GM21576 (cell line): Measurements from ENCODE around the gene SMARCA4.
A peak's percentile ranks its signal among the peaks of the same experiment; 100 is the strongest.

Experiments
- ATAC-seq: cut with Tn5 transposase; IDR thresholded peaks from one replicate; pipeline ENCODE4 v1.9.1; 2021; ENCODE audit warnings: mild to moderate bottlenecking, moderate library complexity; ENCODE audit not compliant: unreplicated experiment

The SMARCA4 gene

DNA sequence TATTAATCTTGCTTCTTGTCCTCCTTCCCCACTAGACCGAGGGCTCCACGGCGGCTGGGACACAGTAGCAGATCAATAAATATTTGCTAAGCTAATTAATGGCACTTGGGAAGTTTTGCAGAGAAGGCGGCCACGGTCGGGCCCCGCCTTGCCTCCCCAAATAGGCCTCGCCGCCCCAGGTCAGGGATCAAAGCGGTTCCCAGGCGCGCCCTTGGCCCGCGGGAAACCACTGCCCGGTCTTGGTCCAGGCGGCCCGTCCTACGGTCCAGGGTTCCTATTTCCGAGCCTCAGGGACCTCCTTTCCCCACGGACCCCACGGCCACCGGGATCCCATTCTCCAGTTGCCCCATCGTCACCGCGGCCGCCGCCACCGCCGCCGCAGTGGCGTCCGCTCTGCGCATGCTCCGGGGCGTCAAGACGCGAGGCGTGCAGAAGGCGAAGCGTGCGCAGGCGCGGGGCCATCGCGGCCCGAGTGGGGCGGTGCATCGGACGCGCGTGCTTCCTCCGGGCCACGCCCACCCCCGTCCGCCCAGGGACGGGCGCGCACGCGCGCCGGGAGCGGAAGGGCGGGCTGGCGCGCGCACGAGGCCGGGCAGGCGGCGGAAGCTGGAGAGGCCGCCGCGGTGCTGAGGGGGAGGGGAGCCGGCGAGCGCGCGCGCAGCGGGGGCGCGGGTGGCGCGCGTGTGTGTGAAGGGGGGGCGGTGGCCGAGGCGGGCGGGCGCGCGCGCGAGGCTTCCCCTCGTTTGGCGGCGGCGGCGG, at the start of gene SMARCA4:
SMARCA4 (plus strand) TSS at position 717 of the 759 bp plus-strand sequence. CDS start 23,122 bp downstream, outside the sequence.
- peak; percentile 62 for ATAC-seq

DNA sequence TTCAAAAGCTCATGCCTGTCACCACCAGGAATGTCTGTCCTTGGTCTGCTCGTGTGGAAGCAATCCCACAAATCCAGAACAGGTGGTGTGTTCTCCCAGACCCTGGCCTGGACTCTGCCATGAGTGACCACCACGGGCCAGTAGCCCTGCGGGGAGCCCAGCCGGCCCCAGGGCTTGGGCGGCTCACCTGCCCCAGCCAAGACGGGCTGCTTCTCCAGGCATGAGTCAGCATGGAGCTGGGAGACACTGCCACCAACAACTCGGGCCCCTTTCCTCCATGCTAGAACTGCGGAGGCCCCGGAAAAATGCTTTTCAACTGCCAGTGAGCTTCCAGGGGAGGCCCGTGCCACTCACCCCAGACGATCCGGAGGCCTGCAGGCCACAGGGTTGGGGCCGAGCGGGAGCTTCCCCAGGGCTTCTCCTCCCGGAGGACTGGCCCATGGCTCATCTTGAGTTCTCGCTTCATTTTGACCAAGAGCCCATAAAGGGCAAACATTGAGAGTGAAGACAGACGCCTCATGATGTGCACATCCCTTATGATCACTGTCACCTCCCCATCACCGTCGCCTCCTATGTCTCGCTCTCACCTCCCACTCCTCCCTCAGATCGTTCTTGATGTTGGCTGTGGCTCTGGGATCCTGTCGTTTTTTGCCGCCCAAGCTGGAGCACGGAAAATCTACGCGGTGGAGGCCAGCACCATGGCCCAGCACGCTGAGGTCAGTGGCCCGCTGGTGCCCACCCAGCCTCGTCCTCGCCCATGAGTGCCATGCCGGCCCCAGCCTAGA, 49.1 kb upstream of the SMARCA4 start:
- ATAC-seq = no peak

DNA sequence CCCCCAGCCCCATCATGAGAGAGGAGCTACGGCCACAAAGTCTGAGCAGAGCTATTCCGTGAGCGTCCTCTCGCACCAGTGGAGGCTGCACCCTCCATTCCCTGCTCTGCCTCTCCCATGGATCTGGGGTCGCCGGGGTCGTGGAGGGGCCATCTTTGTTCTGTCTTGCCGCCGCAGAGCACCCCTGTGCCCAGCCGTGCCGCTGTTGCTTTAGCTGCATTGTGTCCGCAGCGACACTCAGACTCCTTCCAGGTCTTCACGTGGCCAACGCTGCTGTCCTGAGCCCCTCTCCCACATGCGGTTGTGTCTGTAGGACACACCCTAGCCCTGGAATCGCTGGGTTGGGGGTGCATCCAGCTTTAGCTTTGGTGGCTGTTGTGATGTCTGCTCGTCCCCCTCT, 48.2 kb upstream of the SMARCA4 start:
- no peak for ATAC-seq

DNA sequence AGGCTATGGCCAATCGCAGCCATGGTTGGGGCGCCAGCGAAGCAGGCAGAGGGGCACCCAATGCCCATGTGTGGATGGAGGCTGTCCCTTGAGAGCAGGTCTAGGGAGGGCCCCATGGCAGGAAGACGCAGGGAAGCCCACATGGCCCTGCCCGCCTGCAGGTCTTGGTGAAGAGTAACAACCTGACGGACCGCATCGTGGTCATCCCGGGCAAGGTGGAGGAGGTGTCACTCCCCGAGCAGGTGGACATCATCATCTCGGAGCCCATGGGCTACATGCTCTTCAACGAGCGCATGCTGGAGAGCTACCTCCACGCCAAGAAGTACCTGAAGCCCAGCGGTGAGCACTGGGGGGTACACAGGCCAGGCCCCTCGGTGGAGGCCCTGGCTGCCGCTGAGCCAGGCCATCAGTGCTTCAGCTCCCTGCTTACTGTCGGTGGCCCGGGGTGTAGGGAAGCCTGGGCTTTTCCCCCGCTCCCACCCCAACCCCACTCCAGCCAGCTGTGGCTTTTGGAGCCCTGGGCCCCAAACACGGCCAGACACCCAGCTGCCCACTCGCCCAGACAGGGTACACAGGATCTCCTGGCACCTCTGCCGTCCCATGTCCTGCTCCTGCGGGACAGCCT, 47.0 kb upstream of the SMARCA4 start:
- no peak for ATAC-seq

DNA sequence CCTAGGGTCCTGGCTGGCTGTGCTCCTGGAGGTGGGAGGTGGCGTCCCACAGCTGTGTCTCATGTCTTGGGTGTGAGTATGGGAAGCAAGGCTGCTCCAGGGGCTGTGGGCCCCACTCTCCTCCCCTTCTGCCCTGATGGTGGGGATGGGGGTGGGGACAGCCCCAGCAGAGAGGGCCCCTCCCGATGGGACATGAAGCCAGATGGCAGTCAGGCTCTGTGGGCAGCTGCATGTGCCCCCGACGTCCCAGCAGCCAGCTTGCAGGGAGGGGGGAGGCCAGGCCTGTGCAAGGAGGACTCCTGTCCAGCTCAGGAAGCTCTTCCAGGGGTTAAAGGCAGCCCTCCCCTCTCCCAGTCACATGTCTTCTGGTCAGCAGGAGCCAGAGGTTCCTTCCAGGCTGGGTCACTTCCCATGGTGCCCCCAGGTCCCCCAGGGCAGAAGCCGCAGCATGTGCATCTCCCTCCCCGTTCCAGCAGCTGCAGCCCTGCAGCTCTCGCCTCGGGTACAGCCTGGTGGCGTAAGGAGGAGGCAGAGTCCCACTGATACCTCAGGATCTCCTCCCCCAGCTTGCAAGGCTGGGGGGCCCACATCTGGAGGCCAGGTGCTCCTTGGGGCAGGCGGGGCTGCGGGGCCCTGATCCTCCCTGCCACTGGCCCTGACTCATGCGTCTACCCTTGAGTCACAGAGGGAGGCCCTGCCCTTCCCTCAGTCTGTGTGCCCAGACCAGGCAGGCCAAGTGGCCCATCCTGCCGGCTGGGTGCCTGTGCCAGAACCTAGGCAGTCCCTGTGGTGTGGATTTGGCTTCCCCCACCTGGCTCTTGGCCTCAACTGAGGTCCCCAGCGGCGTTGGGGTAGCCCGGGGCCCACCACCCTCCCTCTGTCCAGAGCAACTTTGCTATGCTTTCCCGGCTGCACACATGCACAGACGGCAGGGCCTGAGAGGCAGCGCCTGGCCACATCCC, 45.4 kb upstream of the SMARCA4 start:
- ATAC-seq = no peak

DNA sequence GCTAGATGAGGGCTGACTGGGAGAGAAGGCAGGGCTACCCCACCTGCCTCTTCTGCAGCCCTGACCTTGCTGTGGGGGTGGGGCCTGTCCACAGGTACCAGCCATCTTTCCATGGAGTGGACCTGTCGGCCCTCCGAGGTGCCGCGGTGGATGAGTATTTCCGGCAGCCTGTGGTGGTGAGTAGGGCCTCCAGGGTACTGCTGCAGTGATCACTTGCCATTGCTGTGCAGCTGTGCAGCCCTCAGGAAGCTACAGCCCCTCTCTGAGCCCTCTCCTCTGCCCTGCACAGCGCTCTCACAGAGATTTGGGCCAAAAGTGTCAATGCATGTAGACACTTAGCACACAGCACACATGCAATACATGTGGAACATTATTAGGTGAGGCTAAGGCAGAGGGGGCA, 44.2 kb upstream of the SMARCA4 start:
- ATAC-seq = no peak

DNA sequence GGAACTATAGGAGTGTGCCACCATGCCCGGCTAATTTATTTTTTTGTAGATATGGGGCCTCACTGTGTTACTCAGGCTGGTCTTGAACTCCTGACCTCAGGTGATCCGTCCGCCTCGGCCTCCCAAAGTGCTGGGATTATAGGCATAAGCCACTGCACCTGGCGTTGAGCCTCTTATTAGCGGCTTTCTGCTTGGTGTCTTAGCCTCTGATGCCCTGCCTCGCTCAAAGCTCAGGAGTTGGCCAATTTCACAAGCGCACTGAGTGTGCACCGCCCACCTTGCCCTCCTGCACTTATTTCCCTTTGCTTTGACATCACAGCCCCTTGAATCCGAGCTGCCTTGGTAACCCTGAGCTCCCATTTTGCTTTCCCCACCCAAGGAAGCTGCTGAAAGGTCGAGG, 42.5 kb upstream of the SMARCA4 start:
- no peak for ATAC-seq

DNA sequence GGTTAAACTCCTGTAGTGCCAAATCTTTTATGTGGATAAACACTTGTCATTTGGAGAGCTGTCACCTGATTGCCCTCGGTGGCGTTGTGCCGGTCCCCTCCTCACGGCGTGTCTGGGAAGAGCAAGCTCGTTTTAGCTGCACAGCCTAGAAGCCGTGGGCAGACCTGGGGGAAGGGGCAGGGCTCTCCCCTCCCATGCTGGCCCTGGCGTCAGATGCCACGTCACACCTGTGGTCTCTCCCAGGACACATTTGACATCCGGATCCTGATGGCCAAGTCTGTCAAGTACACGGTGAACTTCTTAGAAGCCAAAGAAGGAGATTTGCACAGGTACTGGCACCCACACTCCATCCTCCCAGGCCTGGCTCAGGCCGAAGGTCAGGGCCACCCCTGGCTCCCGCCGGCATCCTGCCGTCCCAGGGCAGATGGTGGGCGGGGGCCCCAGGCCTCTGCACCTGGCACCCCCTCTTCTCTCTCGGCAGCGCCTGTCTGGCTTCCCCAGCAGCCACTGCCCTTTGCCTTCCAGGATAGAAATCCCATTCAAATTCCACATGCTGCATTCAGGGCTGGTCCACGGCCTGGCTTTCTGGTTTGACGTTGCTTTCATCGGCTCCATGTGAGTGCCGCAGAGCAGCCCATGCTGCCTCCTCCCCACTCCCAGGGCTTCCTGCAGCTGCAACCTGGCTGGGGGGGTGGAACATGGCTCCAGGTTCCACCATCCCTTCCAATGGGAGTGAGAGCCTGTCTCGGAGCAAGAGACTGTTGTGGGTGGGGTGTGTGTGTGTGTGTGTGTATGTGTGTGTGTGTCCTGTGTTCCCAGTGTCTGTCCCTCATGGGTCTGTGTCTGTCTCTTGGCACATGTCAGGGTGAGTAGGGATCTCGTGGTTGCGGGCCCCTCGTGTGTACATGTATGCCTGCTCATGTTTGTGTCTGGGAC, 41.2 kb upstream of the SMARCA4 start:
- ATAC-seq = no peak

DNA sequence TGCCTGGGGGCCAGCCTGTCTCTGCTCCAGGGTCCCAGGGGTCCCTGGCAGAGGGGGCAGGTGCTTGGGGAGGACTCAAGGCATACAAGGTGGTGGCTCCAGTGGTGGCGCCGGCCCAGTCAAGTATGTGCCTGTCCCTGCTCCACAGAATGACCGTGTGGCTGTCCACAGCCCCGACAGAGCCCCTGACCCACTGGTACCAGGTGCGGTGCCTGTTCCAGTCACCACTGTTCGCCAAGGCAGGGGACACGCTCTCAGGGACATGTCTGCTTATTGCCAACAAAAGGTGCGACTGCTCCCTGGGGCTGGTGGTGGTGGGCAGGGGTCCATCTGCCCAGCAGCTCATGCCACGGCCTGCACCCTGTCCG, 40.6 kb upstream of the SMARCA4 start:
- ATAC-seq = no peak

DNA sequence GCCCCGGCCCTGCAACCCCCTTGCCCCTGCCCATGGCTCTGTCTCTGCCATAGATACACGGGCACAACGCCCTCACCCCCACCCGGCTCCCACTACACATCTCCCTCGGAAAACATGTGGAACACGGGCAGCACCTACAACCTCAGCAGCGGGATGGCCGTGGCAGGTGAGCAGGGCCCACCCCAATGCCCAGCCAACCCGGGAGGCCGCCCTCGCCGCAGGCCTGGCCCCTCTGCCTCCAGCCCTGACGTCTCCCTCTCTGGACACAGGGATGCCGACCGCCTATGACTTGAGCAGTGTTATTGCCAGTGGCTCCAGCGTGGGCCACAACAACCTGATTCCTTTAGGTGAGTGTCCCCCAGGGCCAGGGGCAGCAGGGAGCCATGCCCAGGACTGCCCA, 40.0 kb upstream of the SMARCA4 start:
- no peak for ATAC-seq

DNA sequence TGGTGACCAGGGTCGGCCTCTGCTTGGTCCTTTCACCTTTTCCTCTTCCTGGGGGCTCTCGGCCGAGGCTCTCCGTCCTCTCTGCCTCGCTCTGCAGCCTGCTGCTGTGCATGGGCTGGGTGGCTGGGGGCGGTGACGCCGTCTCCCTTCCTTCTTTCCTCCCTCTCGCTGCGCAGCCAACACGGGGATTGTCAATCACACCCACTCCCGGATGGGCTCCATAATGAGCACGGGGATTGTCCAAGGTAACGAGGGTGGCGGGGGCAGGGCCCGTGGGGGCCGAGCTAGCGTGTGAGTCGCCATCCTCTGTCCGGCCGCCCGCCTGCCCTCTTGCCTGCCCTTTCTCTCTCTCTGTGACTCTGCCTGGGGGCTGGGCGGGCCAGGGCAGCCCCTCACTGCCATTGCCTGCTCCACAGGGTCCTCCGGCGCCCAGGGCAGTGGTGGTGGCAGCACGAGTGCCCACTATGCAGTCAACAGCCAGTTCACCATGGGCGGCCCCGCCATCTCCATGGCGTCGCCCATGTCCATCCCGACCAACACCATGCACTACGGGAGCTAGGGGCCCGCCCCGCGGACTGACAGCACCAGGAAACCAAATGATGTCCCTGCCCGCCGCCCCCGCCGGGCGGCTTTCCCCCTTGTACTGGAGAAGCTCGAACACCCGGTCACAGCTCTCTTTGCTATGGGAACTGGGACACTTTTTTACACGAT, 39.5 kb upstream of the SMARCA4 start:
- ATAC-seq = no peak

DNA sequence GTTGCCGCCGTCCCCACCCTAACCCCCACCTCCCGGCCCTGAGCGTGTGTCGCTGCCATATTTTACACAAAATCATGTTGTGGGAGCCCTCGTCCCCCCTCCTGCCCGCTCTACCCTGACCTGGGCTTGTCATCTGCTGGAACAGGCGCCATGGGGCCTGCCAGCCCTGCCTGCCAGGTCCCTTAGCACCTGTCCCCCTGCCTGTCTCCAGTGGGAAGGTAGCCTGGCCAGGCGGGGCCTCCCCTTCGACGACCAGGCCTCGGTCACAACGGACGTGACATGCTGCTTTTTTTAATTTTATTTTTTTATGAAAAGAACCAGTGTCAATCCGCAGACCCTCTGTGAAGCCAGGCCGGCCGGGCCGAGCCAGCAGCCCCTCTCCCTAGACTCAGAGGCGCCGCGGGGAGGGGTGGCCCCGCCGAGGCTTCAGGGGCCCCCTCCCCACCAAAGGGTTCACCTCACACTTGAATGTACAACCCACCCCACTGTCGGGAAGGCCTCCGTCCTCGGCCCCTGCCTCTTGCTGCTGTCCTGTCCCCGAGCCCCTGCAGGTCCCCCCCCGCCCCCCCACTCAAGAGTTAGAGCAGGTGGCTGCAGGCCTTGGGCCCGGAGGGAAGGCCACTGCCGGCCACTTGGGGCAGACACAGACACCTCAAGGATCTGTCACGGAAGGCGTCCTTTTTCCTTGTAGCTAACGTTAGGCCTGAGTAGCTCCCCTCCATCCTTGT, 38.8 kb upstream of the SMARCA4 start:
- no peak for ATAC-seq

DNA sequence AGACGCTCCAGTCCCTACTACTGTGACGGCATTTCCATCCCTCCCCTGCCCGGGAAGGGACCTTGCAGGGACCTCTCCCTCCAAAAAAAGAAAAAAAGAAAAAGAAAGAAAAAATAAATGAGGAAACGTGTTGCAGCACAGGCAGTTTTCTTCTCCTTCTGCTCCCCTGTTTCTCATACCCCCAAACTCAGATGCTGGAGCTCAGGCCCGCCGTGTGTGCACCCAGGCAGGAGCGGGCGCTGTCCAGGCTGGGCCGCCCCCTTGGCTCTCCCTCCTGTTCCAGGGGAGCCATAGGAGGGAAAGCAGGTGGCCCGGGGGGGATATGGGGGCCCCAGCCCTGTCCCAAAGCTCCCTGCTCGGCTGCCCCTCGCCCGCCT, 38.2 kb upstream of the SMARCA4 start:
- no peak for ATAC-seq

DNA sequence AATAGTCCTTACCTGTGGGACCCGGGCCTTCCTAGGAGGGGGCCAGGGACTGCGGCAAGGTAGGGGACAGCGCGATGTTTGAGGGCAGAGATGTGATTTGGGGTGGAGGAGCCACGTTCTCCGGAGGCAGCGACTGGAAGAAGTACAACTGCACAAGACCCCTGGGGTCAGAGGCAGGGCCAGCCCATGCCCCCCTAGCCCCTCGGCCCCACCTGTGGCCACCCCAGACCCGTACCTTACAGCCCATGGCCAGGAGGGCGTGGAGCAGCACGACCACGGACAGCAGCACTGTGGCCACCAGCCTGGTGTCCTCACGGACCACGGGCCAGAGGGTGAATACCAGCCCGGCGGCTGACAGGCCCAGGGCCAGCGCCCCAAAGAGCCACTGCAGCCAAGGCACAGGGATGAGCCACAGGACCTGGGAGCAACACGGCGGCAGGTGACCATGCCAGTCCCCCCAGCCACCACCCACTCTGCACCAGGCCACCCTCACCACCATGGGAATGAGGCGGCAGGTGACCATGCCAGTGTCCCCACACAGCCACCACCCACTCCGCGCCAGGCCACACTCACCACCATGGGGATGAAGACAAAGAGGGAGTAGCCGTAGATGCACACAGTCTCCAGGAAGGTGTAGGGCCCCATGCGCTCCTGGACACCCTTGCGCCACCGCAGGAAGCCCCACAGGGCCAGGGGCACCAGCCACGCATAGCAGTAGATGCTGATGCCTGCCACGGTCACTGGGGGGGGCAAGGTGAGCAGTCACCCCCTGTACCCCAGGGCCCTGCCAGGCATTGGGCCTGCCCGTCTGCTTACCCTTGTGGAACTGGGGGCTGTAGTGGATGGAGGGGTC, 37.3 kb upstream of the SMARCA4 start:
- ATAC-seq = no peak

DNA sequence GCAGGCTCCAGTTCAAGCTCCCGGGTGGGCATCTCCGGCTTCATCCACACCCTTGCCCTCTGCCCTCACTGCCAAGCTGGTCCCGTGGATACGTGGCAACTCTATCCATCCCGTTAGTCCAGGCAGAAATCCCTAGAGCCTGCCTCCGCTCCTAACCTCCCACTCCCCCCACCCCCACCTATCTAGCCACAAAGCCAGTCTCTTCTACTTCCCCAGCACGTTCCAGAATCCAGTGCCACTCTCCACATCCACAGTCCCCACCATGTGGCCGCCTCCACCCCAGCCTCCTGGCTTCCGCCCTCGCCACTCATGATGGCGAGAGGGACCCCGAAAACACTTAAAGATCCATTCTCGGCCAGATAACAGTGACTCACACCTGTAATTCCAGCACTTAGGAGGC, 36.2 kb upstream of the SMARCA4 start:
- no peak for ATAC-seq

DNA sequence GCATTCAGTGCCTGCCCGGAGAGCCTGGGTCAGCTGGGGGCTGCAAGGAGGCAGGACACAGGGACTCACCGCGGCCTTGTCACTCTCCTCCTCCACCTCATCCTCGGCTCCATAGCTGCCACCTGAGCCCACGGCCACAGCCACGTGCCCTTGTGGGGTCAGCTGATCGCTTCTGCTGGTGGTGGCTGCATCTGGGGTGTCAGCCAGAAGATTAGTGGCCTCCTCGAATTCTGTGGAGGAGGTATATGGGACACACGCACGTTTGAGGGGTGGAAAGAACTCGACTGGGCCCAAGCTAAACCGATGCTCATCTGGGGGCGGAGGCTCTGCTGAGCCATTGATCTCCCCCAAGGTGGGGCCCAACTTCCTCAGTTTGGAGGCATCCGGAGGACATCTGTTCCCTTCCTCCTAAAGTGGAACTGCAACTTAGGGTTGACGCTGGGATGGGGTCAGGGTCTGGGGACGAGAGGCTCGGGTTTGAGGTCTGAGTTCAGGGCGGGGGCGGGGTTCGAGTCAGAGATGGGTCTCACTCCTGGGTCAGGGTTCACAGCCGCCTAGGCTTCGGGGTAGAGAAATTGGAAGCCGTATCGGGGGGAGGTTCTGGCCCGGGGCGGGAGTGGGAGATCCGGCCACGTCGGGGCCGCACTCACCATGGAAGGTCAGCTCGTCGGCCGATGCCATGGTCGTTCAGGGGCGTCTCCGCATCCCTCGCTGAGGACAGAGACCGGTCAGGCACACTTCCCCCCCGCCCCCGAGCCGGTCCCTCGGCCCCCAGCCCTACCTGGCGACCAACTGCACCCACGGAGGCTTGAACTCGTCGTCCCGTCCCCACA, 32.9 kb upstream of the SMARCA4 start:
- ATAC-seq = peak; percentile 6
